ENCODE data around the gene CTDSPL2.

Gene CTDSPL2

GRCh38 chr15:44468709-44469385, 41.4 kb downstream of the CTDSPL2 start:
- TF ChIP-seq, protein P1, sequence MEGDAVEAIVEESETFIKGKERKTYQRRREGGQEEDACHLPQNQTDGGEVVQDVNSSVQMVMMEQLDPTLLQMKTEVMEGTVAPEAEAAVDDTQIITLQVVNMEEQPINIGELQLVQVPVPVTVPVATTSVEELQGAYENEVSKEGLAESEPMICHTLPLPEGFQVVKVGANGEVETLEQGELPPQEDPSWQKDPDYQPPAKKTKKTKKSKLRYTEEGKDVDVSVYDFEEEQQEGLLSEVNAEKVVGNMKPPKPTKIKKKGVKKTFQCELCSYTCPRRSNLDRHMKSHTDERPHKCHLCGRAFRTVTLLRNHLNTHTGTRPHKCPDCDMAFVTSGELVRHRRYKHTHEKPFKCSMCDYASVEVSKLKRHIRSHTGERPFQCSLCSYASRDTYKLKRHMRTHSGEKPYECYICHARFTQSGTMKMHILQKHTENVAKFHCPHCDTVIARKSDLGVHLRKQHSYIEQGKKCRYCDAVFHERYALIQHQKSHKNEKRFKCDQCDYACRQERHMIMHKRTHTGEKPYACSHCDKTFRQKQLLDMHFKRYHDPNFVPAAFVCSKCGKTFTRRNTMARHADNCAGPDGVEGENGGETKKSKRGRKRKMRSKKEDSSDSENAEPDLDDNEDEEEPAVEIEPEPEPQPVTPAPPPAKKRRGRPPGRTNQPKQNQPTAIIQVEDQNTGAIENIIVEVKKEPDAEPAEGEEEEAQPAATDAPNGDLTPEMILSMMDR (IDR thresholded peaks at IDR 0.05; ENCODE audit: insufficient read depth, low read length, missing control alignments), result no peak
- H3K4me3 ChIP-seq (ENCODE audit: low read depth, low read length), result no peak overlapping the region
- DNase-seq (ENCODE audit: low read depth, low spot score), result peak; percentile 4
- POLR2A ChIA-PET, result no interaction called here
- CTCF ChIA-PET, result interaction anchor here (0.8 to 1.2 kb wide), 4 partner anchors 11 to 33 kb away, joined by 3 to 4 read pairs (median 3); no protein-coding TSS in a partner anchor

- DNase-seq (ENCODE audit: low read depth, low spot score), result no peak
- TF ChIP-seq, protein P1 (IDR thresholded peaks at IDR 0.05; ENCODE audit: insufficient read depth, low read length, missing control alignments), result no peak
- H3K4me3 ChIP-seq (ENCODE audit: low read depth, low read length), result no peak overlapping the region
- CTCF ChIA-PET, result interaction anchor here (1.4 to 1.5 kb wide), 2 partner anchors 9 to 27 kb away, joined by 3 read pairs; no protein-coding TSS in a partner anchor
- POLR2A ChIA-PET, result no interaction called here
Observed at GRCh38 chr15:44471885-44472455, 44.5 kb downstream of the CTDSPL2 start.

GRCh38 chr15:44479343-44479742, 51.9 kb downstream of the CTDSPL2 start:
- TF ChIP-seq, protein P1 (IDR thresholded peaks at IDR 0.05; ENCODE audit: insufficient read depth, low read length, missing control alignments), result no peak
- ChIA-PET POLR2A (no interaction called here), CTCF (no interaction called here)
- DNase-seq (ENCODE audit: low read depth, low spot score), result no peak
- H3K4me3 ChIP-seq (ENCODE audit: low read depth, low read length), result no peak overlapping the region

GRCh38 chr15:44482090-44482489, 54.7 kb downstream of the CTDSPL2 start:
- ChIA-PET POLR2A (no interaction called here), CTCF (interaction anchor here (0.9 to 1.4 kb wide), 2 partner anchors 8 to 20 kb away, joined by 3 to 4 read pairs; no protein-coding TSS in a partner anchor)
- no peak overlapping the region for H3K4me3 ChIP-seq (ENCODE audit: low read depth, low read length)
- TF ChIP-seq, protein P1 (IDR thresholded peaks at IDR 0.05; ENCODE audit: insufficient read depth, low read length, missing control alignments), result no peak
- DNase-seq (ENCODE audit: low read depth, low spot score), result no peak

DNA sequence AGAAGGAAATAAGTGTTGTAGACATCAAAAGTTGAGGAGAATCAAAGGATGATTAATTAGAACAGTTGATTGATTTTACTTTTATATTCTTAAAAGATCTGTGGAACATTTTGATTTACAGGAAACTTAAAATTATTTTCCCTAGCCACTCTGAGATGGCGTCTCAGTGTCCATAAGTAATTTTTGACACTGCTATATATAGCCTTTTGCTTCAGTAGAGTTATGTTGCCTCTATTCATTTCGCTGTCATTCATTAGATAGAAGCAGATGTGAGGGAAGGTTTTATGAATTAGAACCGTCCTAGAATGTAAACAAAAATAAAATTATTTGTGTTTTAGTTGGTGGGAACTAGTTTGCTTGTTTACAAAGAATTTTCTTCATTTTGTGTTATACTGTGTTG, 58.5 kb downstream of the CTDSPL2 start:
- TF ChIP-seq, protein P1 (IDR thresholded peaks at IDR 0.05; ENCODE audit: insufficient read depth, low read length, missing control alignments), result no peak
- ChIA-PET POLR2A (no interaction called here), CTCF (no interaction called here)
- DNase-seq (ENCODE audit: low read depth, low spot score), result no peak
- H3K4me3 ChIP-seq (ENCODE audit: low read depth, low read length), result no peak overlapping the region

DNA sequence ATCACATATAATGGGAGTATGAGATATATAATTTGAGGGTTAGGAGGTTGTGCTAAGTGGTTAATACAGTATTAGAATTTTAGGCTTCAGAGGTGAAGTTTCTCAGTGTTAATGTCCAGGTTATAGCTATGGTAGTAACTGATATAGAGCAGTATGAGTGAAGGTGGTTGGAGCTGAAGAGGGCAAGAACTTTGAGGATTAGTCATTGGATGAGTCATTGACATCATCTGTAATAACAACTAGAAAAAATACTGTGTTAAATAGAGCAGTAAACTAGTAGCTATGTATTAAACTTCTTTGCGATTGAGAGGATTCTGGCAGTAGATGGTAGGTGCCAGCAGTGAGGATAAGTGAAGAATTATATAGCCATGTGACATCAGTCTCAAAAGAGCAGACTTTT, 62.0 kb downstream of the CTDSPL2 start:
- H3K4me3 ChIP-seq (ENCODE audit: low read depth, low read length), result no peak overlapping the region
- CTCF ChIA-PET, result interaction anchor here (0.6 to 5.0 kb wide), 3 partner anchors 11 to 628 kb away, joined by 3 to 44 read pairs (median 3); no protein-coding TSS in a partner anchor
- POLR2A ChIA-PET, result interaction anchor here (1.1 to 1.3 kb wide), 2 partner anchors 47 to 63 kb away, joined by 3 to 4 read pairs; partner anchors contain the start of gene EIF3J
- peak; percentile 46 for DNase-seq (ENCODE audit: low read depth, low spot score)
- TF ChIP-seq, protein P1 (IDR thresholded peaks at IDR 0.05; ENCODE audit: insufficient read depth, low read length, missing control alignments), result no peak

All from AG04449 (cell line).